Superior temporal gyrus (tissue), 1 donor: ENCODE results near the gene ZNF280A.
"Not testable (repeated sequence)": the region's sequence is repeated elsewhere in the genome, so short reads cannot be mapped to it uniquely, and the experiment has no call there.

Experiments
- DNase-seq: peaks from one replicate; pipeline ENCODE4 v3.0.0-alpha.2; 2016; ENCODE audit errors: extremely low spot score

The ZNF280A gene

GRCh38 chr22:22512951-22513350, 7.1 kb downstream of the ZNF280A start:
- no peak for DNase-seq

- not testable (repeated sequence) for DNase-seq
Measured at GRCh38 chr22:22510833-22511232, 9.2 kb downstream of the ZNF280A start.

GRCh38 chr22:22509912-22510311, 10.2 kb downstream of the ZNF280A start:
- not testable (repeated sequence) for DNase-seq

- DNase-seq: peak; percentile 70
Measured at GRCh38 chr22:22508274-22509176, 11.5 kb downstream of the ZNF280A start, which contains the start of gene ZNF280B. ZNF280B (minus strand) TSS chr22:22508742; CDS start chr22:22489398, 19,344 bp downstream.

- no peak for DNase-seq
Measured at GRCh38 chr22:22507743-22508273, 12.3 kb downstream of the ZNF280A start.

GRCh38 chr22:22506736-22507135, 13.3 kb downstream of the ZNF280A start:
- no peak for DNase-seq

- no peak for DNase-seq
Measured at GRCh38 chr22:22498267-22498666, 21.8 kb downstream of the ZNF280A start.

GRCh38 chr22:22491589-22491988, 28.5 kb downstream of the ZNF280A start:
- not testable (repeated sequence) for DNase-seq

- DNase-seq: no peak
Measured at GRCh38 chr22:22488736-22489135, 31.3 kb downstream of the ZNF280A start.

GRCh38 chr22:22487869-22488597, 32.0 kb downstream of the ZNF280A start:
- no peak for DNase-seq

GRCh38 chr22:22487059-22487458, 33.0 kb downstream of the ZNF280A start:
- no peak for DNase-seq

GRCh38 chr22:22486132-22486899, 33.8 kb downstream of the ZNF280A start:
- DNase-seq: no peak

GRCh38 chr22:22485524-22485923, 34.5 kb downstream of the ZNF280A start:
- DNase-seq: no peak

GRCh38 chr22:22484023-22484422, 36.0 kb downstream of the ZNF280A start:
- DNase-seq: no peak

- no peak for DNase-seq
Measured at GRCh38 chr22:22480940-22481339, 39.1 kb downstream of the ZNF280A start.

GRCh38 chr22:22479999-22480532, 40.0 kb downstream of the ZNF280A start:
- no peak for DNase-seq

GRCh38 chr22:22479116-22479515, 41.0 kb downstream of the ZNF280A start:
- DNase-seq: no peak

GRCh38 chr22:22478470-22478869, 41.6 kb downstream of the ZNF280A start:
- DNase-seq: no peak

GRCh38 chr22:22474733-22475132, 45.3 kb downstream of the ZNF280A start:
- DNase-seq: no peak

GRCh38 chr22:22471104-22471503, 49.0 kb downstream of the ZNF280A start:
- not testable (repeated sequence) for DNase-seq

- DNase-seq: no peak
Measured at GRCh38 chr22:22469527-22469926, 50.5 kb downstream of the ZNF280A start.
